ENCODE data around the gene REEP3. TPM values are rescaled to one million over a fixed set of nuclear protein-coding genes. Genes with fewer than 3 reads are reported as not detected.

Gene REEP3
- total and polyA plus RNA-seq, 12 donors, result 9.9 to 27.7 (median 17.2) TPM

- H3K36me3 ChIP-seq, result no peaks in the 10 kb centered on the region
- 47 to 50% methylated on average over 3 of the region's 3 CpGs for WGBS, 2 donors
- no peaks in the 10 kb centered on the region for H3K9me3 ChIP-seq
- TF ChIP-seq CTCF (IDR thresholded peaks at IDR 0.05), result no peak
- no peak overlapping the region for H3K27ac ChIP-seq
- no peak for ATAC-seq
- intact Hi-C loops (cut with DNase I), result loop anchor here in 1 of 10 donors (10.0 kb wide), 1 partner anchor 422 kb away; no protein-coding TSS in a partner anchor
- no peaks in the 10 kb centered on the region for H3K27me3 ChIP-seq
- no peak overlapping the region for H3K4me3 ChIP-seq
- peaks cover 0 to 9% (median 5%) of the 10 kb centered on the region in 9 donors for H3K4me1 ChIP-seq
- DNase-seq, result no peak
Observed at GRCh38 chr10:63636812-63637211, 115.6 kb downstream of the REEP3 start.

DNA sequence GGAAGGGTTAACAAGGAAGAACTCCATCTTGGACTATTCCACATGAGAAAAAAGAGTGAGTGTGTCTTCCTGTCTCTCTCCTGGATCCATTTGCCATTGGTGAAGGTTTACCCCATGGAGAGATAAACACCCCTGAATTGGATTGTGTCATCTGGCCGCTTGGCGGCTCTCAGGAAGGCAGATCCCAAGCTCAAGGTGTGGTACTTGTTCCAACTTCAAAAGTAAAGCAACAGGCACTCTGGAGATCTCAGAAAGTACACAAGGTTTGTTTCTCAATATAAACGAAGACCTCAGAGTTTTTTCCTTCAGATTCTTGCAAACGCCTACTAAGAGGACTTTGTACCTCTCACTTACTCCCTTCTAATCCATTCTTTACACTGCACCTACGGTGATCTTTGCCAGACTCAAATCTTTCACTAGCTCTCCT is 116.7 kb downstream of the REEP3 start:
- Histone ChIP-seq H3K4me1 (peaks cover 0 to 13% (median 0%) of the 10 kb centered on the region in 9 donors), H3K27ac (no peak overlapping the region), H3K4me3 (no peak overlapping the region), H3K27me3 (no peaks in the 10 kb centered on the region), H3K36me3 (no peaks in the 10 kb centered on the region), H3K9me3 (no peaks in the 10 kb centered on the region)
- ATAC-seq, result no peak
- intact Hi-C loops (cut with DNase I), result loop anchor here in 1 of 10 donors (10.0 kb wide), 1 partner anchor 423 kb away; no protein-coding TSS in a partner anchor
- TF ChIP-seq CTCF (IDR thresholded peaks at IDR 0.05), result no peak
- DNase-seq, result no peak
- 90 to 92% methylated on average over 5 of the region's 5 CpGs for WGBS, 2 donors

DNA sequence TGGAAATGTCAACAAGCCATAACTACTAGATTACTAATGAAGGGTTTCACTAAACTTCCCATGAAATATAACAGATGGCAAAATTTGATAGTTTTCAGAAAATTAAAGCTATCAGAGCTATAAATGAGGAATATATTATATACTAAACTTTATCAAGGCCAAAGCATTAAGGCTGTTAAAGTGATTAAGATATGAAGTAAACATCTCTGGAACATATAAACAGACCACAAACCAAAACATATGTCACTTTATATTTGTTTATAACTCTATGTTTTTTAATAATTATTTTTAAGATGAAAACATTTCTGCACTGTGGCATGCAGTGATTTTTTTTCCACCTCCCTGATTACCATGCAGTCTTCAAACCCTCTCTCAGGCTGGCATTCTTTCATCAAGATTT is 120.2 kb downstream of the REEP3 start:
- intact Hi-C loops (cut with DNase I), result no loop called here
- H3K27me3 ChIP-seq, result no peaks in the 10 kb centered on the region
- H3K9me3 ChIP-seq, result no peaks in the 10 kb centered on the region
- ATAC-seq (no peak), DNase-seq (no peak)
- peak overlapping the region in 2 of 10 donors; percentile 19 to 87 for H3K27ac ChIP-seq
- no peak for TF ChIP-seq CTCF (IDR thresholded peaks at IDR 0.05)
- H3K4me3 ChIP-seq, result no peak overlapping the region
- H3K4me1 ChIP-seq, result peaks cover 0 to 43% (median 19%) of the 10 kb centered on the region in 9 donors
- no peaks in the 10 kb centered on the region for H3K36me3 ChIP-seq

DNA sequence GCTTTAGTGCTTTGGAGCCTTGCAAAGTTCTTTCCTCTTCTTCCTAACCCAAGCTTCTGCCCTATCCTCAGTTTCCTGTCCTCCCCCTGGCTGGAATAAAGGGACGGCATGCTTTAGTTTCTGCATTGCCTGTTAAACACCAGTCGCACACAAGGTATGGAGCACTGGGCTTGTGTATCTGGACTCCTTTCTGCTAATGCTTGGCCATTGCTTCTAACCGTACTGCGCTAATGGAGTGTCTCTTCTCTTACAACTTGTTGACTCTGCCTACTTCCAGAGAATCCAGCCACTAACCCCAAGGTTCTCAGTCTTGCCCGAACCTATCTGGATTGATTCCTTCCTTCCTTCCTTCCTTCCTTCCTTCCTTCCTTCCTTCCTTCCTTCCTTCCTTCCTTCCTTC is 120.6 kb downstream of the REEP3 start:
- H3K27me3 ChIP-seq, result no peaks in the 10 kb centered on the region
- peaks cover 0 to 44% (median 19%) of the 10 kb centered on the region in 9 donors for H3K4me1 ChIP-seq
- H3K4me3 ChIP-seq, result no peak overlapping the region
- ATAC-seq (no peak), DNase-seq (no peak)
- intact Hi-C loops (cut with DNase I), result no loop called here
- H3K9me3 ChIP-seq, result no peaks in the 10 kb centered on the region
- 81 to 89% methylated on average over 5 of the region's 5 CpGs for WGBS, 2 donors
- peak overlapping the region in 2 of 10 donors; percentile 19 to 87 for H3K27ac ChIP-seq
- no peak for TF ChIP-seq CTCF (IDR thresholded peaks at IDR 0.05)
- H3K36me3 ChIP-seq, result no peaks in the 10 kb centered on the region
